PFSK-1 (cell line): ENCODE data around the gene KIAA1328.

Source experiments
- POLR2AphosphoS5 ChIP-seq: IDR thresholded peaks from 2 replicates; pipeline ENCODE4 v1.6.1; 2012; ENCODE audit warnings: low read depth, mild to moderate bottlenecking, control low read depth, low read length, moderate library complexity
- TF ChIP-seq, protein P1 (sequence below), 2 experiments: IDR thresholded peaks; 2 replicates each; pipeline versions ENCODE4 v1.6.1 to v1.8.0; 2011 to 2012; ENCODE audit warnings: low read depth in 2 of 2, low read length in 2 of 2, control low read depth in 1 of 2, inconsistent platforms in 1 of 2, mild to moderate bottlenecking in 1 of 2, moderate library complexity in 1 of 2; ENCODE audit not compliant: insufficient read depth in 1 of 2

DNA sequence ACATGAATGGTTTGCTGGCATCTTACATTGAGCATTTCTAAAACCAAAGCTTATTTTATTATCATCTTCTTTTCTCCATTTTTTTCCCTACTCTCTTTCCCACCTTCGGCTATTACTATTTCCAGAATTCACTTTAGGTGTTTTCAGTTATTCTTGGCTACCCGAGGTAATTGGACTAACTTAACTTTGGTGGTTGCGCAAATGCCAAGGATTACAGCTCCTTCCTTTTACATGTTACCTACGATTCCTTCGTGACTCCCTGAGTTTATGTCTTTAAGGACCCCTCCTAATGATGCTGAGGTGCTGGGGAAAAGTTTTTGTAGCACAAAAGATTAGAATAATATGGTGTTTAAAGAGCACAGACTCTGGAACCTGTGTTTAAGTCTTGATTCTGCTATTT lies 14.3 kb downstream of the KIAA1328 start:
- TF ChIP-seq, protein P1, sequence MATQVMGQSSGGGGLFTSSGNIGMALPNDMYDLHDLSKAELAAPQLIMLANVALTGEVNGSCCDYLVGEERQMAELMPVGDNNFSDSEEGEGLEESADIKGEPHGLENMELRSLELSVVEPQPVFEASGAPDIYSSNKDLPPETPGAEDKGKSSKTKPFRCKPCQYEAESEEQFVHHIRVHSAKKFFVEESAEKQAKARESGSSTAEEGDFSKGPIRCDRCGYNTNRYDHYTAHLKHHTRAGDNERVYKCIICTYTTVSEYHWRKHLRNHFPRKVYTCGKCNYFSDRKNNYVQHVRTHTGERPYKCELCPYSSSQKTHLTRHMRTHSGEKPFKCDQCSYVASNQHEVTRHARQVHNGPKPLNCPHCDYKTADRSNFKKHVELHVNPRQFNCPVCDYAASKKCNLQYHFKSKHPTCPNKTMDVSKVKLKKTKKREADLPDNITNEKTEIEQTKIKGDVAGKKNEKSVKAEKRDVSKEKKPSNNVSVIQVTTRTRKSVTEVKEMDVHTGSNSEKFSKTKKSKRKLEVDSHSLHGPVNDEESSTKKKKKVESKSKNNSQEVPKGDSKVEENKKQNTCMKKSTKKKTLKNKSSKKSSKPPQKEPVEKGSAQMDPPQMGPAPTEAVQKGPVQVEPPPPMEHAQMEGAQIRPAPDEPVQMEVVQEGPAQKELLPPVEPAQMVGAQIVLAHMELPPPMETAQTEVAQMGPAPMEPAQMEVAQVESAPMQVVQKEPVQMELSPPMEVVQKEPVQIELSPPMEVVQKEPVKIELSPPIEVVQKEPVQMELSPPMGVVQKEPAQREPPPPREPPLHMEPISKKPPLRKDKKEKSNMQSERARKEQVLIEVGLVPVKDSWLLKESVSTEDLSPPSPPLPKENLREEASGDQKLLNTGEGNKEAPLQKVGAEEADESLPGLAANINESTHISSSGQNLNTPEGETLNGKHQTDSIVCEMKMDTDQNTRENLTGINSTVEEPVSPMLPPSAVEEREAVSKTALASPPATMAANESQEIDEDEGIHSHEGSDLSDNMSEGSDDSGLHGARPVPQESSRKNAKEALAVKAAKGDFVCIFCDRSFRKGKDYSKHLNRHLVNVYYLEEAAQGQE (IDR thresholded peaks at IDR 0.05; ENCODE audit: insufficient read depth in 1 of 2, low read depth in 2 of 2, low read length in 2 of 2) = no peak
- no peak for TF ChIP-seq POLR2AphosphoS5
